A549 (cell line): ENCODE results near the gene RPL29. TPM values are rescaled to one million over a fixed set of nuclear protein-coding genes. Genes with fewer than 3 reads are reported as not detected.
"Not testable (repeated sequence)": the region's sequence is repeated elsewhere in the genome, so short reads cannot be mapped to it uniquely, and the experiment has no call there.

Source experiments
- ATAC-seq, 2 experiments: fragments of 200-7000 bp in 1 of 2; fragments of >200 bp in 1 of 2; cut with Nextera tagmentation in 1 of 2; cut with Tn5 transposase in 1 of 2; 3 replicates each; pipeline versions ENCODE4 v1.8.0 to v1.9.1; 2018 to 2020; ENCODE audit warnings: mild to moderate bottlenecking in 1 of 2, moderate library complexity in 1 of 2
- CTCF ChIA-PET: fragments of 300-600 bp; sonication (Branson Sonifier 250); formaldehyde crosslinking; extraction: SDS; loops from one replicate; lab custom pipeline; 2021; ENCODE audit warnings: antibody characterized with exemption, inconsistent platforms; lab: Yijun Ruan, JAX
- POLR2A ChIA-PET: fragments of 350-600 bp; formaldehyde crosslinking; extraction: SDS; loops from one replicate; lab custom pipeline; 2021; ENCODE audit warnings: antibody characterized with exemption, inconsistent platforms; lab: Yijun Ruan, JAX
- DNase-seq, 2 experiments: peaks; one replicate each; pipeline versions ENCODE4 v3.0.0 to v3.0.0-alpha.2; 2011 to 2016; ENCODE audit warnings: low read depth in 1 of 2, low spot score in 1 of 2
- FAIRE-seq: peaks from 2 replicates; lab custom pipeline; 2011; peaks lifted over from hg19 to GRCh38; lab: Jason Lieb, UNC
- H3K27ac ChIP-seq, 2 experiments: fragments of >200 bp; sonication (Bioruptor Twin); formaldehyde crosslinking; 3 replicates each; pipeline ENCODE4 v1.5.1; 2016 to 2017
- H3K4me1 ChIP-seq: fragments of >200 bp; sonication (Bioruptor Twin); formaldehyde crosslinking; 3 replicates; pipeline ENCODE4 v1.6.1; 2016
- H3K4me2 ChIP-seq: fragments of >200 bp; sonication (Bioruptor Twin); formaldehyde crosslinking; 3 replicates; pipeline ENCODE4 v1.6.1; 2016
- H3K4me3 ChIP-seq: fragments of >200 bp; sonication (Bioruptor Twin); formaldehyde crosslinking; 3 replicates; pipeline ENCODE4 v1.5.1; 2016
- H3K9me3 ChIP-seq: fragments of >200 bp; sonication (Bioruptor Twin); formaldehyde crosslinking; 3 replicates; pipeline ENCODE4 v1.6.1; 2016
- CTCF ChIP-seq: fragments of >200 bp; sonication (Bioruptor Twin); formaldehyde crosslinking; IDR thresholded peaks from 3 replicates; pipeline ENCODE4 v1.5.1; 2016
- EHMT2 ChIP-seq: fragments of 200-600 bp; sonication (generic); IDR thresholded peaks from 2 replicates; pipeline ENCODE4 v1.6.1; 2016; ENCODE audit warnings: antibody characterized with exemption, low read depth, mild to moderate bottlenecking, moderate library complexity
- ESRRA ChIP-seq: fragments of 150-350 bp; IDR thresholded peaks from 2 replicates; pipeline ENCODE4 v1.6.1; 2014; ENCODE audit warnings: mild to moderate bottlenecking, low read length, borderline replicate concordance
- GATA3 ChIP-seq: IDR thresholded peaks from 2 replicates; pipeline ENCODE4 v1.6.1; 2012; ENCODE audit warnings: borderline replicate concordance
- HEYL ChIP-seq: fragments of 250-450 bp; sonication (Bioruptor Pico); IDR thresholded peaks from 2 replicates; pipeline ENCODE4 v1.8.0; 2021; ENCODE audit warnings: mild to moderate bottlenecking, moderate library complexity
- HOXA7 ChIP-seq: fragments of 250-450 bp; sonication (Bioruptor Pico); IDR thresholded peaks from 2 replicates; pipeline ENCODE4 v1.5.0; 2020; ENCODE audit warnings: mild to moderate bottlenecking, moderate library complexity
- HOXB5 ChIP-seq: fragments of 250-450 bp; sonication (Bioruptor Pico); IDR thresholded peaks from 2 replicates; pipeline ENCODE4 v1.5.0; 2020; ENCODE audit warnings: mild to moderate bottlenecking, moderate library complexity
- JUN ChIP-seq, 2 experiments: fragments of >200 bp; sonication (Bioruptor Twin); formaldehyde crosslinking; IDR thresholded peaks; 2 replicates in 1 of 2; 3 replicates in 1 of 2; pipeline ENCODE4 v1.6.1; 2016 to 2017
- KDM5A ChIP-seq: fragments of 200-600 bp; sonication (generic); IDR thresholded peaks from 2 replicates; pipeline ENCODE4 v1.6.1; 2016; ENCODE audit warnings: antibody characterized with exemption, mild to moderate bottlenecking
- NR3C1 ChIP-seq: fragments of >200 bp; sonication (Bioruptor Twin); formaldehyde crosslinking; IDR thresholded peaks from 3 replicates; pipeline ENCODE4 v1.6.1; 2017
- POLR2AphosphoS2 ChIP-seq: conservative IDR thresholded peaks from 2 replicates; pipeline ENCODE4 v1.6.1; 2012; ENCODE audit warnings: low read length, improper control_type of control experiment, inconsistent platforms
- RARB ChIP-seq: fragments of 250-450 bp; sonication (Bioruptor Pico); IDR thresholded peaks from 2 replicates; pipeline ENCODE4 v1.8.0; 2021; ENCODE audit warnings: mild to moderate bottlenecking, moderate library complexity
- RCOR1 ChIP-seq: fragments of 150-350 bp; IDR thresholded peaks from 2 replicates; pipeline ENCODE4 v1.6.1; 2014; ENCODE audit warnings: antibody characterized with exemption, low read length, low read depth
- RFX5 ChIP-seq: fragments of 450-650 bp; IDR thresholded peaks from 2 replicates; pipeline ENCODE4 v1.7.1; 2014; ENCODE audit warnings: antibody characterized with exemption, mild to moderate bottlenecking, moderate library complexity
- SMC3 ChIP-seq: fragments of >200 bp; sonication (Bioruptor Twin); formaldehyde crosslinking; IDR thresholded peaks from 3 replicates; pipeline ENCODE4 v1.6.1; 2018; ENCODE audit warnings: inconsistent platforms
- TFCP2L1 ChIP-seq: fragments of 250-450 bp; sonication (Bioruptor Pico); IDR thresholded peaks from 2 replicates; pipeline ENCODE4 v1.5.0; 2021; ENCODE audit warnings: mild to moderate bottlenecking
- WGBS: methylation state at CpG from one replicate; pipeline ENCODE4 v1.1.6; 2017; ENCODE audit errors: missing lambda C conversion rate; 5-methylcytosine and 5-hydroxymethylcytosine counted together
- polyA plus RNA-seq, 4 experiments: library from polyadenylated mRNA; depleted of rRNA in 3 of 4; stranded (reverse); fragments of >200 nt; fragmentation: RNase III in 1 of 4; extraction: RNeasy Plus Mini Kit Qiagen cat#74134 plus additional on column Dnase treatment in 1 of 4; gene quantifications; 2 replicates in 3 of 4; 3 replicates in 1 of 4; pipeline ENCODE4 v1.2.3, GENCODE V29; 2011 to 2017

RPL29 gene
- polyA plus RNA-seq, 2 of the 4 experiments (the other 2 are of a cell fraction): 808 to 1,152 TPM

GRCh38 chr3:51992017-51992682, 3.5 kb downstream of the RPL29 start:
- peaks cover 27% of the 10 kb centered on the region; the same call in 2 of the 3 replicates for H3K4me1 ChIP-seq
- no peaks in the 10 kb centered on the region for H3K9me3 ChIP-seq
- no peak for TF ChIP-seq HEYL (CRISPR knock-in tag)
- no peak for TF ChIP-seq RFX5
- TF ChIP-seq HOXB5: no peak
- TF ChIP-seq NR3C1: no peak
- TF ChIP-seq ESRRA: no peak
- no peak for TF ChIP-seq JUN (IDR thresholded peaks at IDR 0.05)
- no peak for TF ChIP-seq GATA3
- 0 out of 2 replicates have a peak, but pooled peaks have one; percentile 50 for TF ChIP-seq HOXA7 (CRISPR knock-in tag)
- no peak for TF ChIP-seq TFCP2L1 (CRISPR knock-in tag)
- TF ChIP-seq RCOR1: no peak
- no peak for TF ChIP-seq KDM5A
- TF ChIP-seq POLR2AphosphoS2: peak; percentile 90; the same call in 1 of the 2 replicates
- TF ChIP-seq RARB (CRISPR knock-in tag): no peak
- no peak for TF ChIP-seq CTCF
- no peak for TF ChIP-seq SMC3
- no peak overlapping the region for H3K4me3 ChIP-seq
- WGBS: 100% methylated on average over 3 of the region's 3 CpGs
- DNase-seq (no peak), ATAC-seq (no peak), FAIRE-seq (no peak)
- ChIA-PET POLR2A (interaction anchor here (1.1 to 3.4 kb wide), 2 partner anchors 9 to 49 kb away, joined by 3 to 14 read pairs; partner anchors contain the start of gene ACY1), CTCF (interaction anchor here (0.6 to 2.7 kb wide), 6 partner anchors 10 to 1609 kb away, joined by 3 to 11 read pairs (median 7); partner anchors contain the start of genes ABHD14B and RRP9)
- H3K4me2 ChIP-seq: peak overlapping the region; percentile 38; the same call in 2 of the 3 replicates
- H3K27ac ChIP-seq: 0 out of 6 replicates have a peak overlapping the region, but pooled peaks of 1 of the 2 experiments have one; percentile 14

- H3K4me2 ChIP-seq, ATAC-seq, FAIRE-seq, H3K4me3 ChIP-seq, H3K27ac ChIP-seq, DNase-seq, H3K9me3 ChIP-seq: not testable (repeated sequence)
- POLR2A ChIA-PET: interaction anchor here (3.4 kb wide), 1 partner anchor 7 kb away, joined by 14 read pairs; the partner anchor contains the start of gene ACY1
- peaks cover 40% of the 10 kb centered on the region for H3K4me1 ChIP-seq
- WGBS: 100% methylated on average over 2 of the region's 38 CpGs
- CTCF ChIA-PET: interaction anchor here (0.8 to 2.7 kb wide), 2 partner anchors 8 to 16 kb away, joined by 3 to 11 read pairs; no protein-coding TSS in a partner anchor
These were observed 5.2 kb downstream of the RPL29 start for GRCh38 chr3:51990501-51990971.

- CTCF ChIA-PET: interaction anchor here (1.0 to 4.1 kb wide), 2 partner anchors 14 to 46 kb away, joined by 3 to 19 read pairs; partner anchors contain the start of genes ABHD14A, ABHD14B and PARP3
- H3K4me1 ChIP-seq: peaks cover 38% of the 10 kb centered on the region
- FAIRE-seq (no peak), DNase-seq (no peak), ATAC-seq (peak; percentile 13 to 15; a peak in 4 of 6 replicates)
- H3K4me3 ChIP-seq: no peak overlapping the region
- H3K4me2 ChIP-seq: no peak overlapping the region
- POLR2A ChIA-PET: no interaction called here
- H3K27ac ChIP-seq: no peak overlapping the region
- 89% methylated on average over 15 of the region's 15 CpGs for WGBS
- no peaks in the 10 kb centered on the region for H3K9me3 ChIP-seq
- TF ChIP-seq EHMT2: no peak
- 0 out of 2 replicates have a peak, but pooled peaks have one; percentile 23 for TF ChIP-seq POLR2AphosphoS2
These were observed 7.2 kb downstream of the RPL29 start for GRCh38 chr3:51988286-51989146.
